Measurements from ENCODE around the gene UGT1A1. TPM values are rescaled to one million over a fixed set of nuclear protein-coding genes. Genes with fewer than 3 reads are reported as not detected.

Gene UGT1A1
- total RNA-seq, 1 donor from 2014 or later, result under 0.01 TPM

DNA sequence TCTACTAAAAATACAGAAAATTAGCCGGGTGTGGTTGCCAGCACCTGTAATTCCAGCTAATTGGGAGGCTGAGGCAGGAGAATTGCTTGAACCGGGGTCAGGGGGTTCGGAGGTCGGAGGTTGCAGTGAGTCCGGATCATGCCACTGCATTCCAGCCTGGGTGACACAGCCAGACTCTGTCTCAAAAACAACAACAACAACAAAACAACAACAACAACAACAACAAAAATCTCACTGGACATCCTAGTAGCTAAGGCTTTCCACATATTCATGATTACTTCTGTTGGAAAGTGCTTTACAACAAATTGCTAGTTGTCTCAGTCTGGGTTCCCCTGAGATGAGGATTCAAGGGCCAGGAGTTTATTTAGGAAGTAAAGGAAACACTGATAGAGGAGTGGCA lies 13.8 kb downstream of the UGT1A1 start:
- peaks cover 3% of the 10 kb centered on the region for H3K36me3 ChIP-seq (ENCODE audit: control insufficient read depth, insufficient read depth, low read length)
- no peaks in the 10 kb centered on the region for H3K27me3 ChIP-seq (ENCODE audit: control insufficient read depth, insufficient read depth, low read length)
- DNase-seq (ENCODE audit: low read depth), result no peak
- TF ChIP-seq, protein P1, sequence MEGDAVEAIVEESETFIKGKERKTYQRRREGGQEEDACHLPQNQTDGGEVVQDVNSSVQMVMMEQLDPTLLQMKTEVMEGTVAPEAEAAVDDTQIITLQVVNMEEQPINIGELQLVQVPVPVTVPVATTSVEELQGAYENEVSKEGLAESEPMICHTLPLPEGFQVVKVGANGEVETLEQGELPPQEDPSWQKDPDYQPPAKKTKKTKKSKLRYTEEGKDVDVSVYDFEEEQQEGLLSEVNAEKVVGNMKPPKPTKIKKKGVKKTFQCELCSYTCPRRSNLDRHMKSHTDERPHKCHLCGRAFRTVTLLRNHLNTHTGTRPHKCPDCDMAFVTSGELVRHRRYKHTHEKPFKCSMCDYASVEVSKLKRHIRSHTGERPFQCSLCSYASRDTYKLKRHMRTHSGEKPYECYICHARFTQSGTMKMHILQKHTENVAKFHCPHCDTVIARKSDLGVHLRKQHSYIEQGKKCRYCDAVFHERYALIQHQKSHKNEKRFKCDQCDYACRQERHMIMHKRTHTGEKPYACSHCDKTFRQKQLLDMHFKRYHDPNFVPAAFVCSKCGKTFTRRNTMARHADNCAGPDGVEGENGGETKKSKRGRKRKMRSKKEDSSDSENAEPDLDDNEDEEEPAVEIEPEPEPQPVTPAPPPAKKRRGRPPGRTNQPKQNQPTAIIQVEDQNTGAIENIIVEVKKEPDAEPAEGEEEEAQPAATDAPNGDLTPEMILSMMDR (IDR thresholded peaks at IDR 0.05; ENCODE audit: insufficient read depth, low read length, severe bottlenecking), result no peak
- peak; percentile 18 for FAIRE-seq
- no peak overlapping the region for H3K4me3 ChIP-seq (ENCODE audit: low read depth, low read length)

DNA sequence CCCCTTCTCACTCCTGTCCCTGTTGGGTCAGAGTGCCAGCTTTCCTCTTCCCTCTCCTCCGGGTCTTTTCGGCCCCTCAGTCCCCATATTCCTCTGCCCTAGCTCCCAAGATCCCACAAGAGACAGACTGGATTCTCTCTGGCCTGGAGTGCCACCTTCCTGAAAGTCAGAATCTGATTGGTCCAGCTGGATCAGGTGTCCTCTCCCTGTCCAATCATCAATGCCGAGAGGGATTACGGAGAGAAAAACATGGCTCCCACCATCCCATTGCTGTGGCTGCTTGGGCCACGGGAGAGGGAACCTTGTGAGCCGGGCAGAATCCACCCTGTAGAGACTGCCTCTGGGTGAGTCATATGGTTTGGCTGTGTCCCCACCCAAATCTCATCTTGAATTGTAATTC lies 15.3 kb downstream of the UGT1A1 start:
- H3K36me3 ChIP-seq (ENCODE audit: control insufficient read depth, insufficient read depth, low read length), result peaks cover 1% of the 10 kb centered on the region
- no peak for FAIRE-seq
- TF ChIP-seq, protein P1 (IDR thresholded peaks at IDR 0.05; ENCODE audit: insufficient read depth, low read length, severe bottlenecking), result no peak
- H3K27me3 ChIP-seq (ENCODE audit: control insufficient read depth, insufficient read depth, low read length), result no peaks in the 10 kb centered on the region
- DNase-seq (ENCODE audit: low read depth), result no peak
- H3K4me3 ChIP-seq (ENCODE audit: low read depth, low read length), result no peak overlapping the region

DNA sequence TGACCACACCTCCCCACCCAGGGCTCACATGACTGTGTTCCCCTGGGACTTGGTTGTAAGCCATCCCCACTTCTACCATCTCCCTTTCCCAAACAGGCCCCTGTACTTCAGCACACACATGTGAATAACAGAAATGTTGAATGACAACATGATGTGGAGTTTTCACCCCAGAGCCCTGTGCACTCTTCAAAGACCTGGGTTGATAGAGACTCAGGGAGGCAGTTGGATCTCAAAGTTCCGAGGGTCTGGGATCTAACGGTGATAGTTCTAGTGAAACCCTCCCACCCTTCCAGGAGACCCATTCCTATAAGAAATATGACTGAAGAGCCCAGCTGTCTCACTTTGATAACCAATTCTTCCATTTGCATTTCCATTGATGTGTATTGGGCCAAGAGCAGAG lies 18.0 kb downstream of the UGT1A1 start, which contains the start of gene MROH2A:
MROH2A (plus strand) TSS at position 301 of the 400 bp plus-strand sequence. CDS start 1,029 bp downstream, outside the sequence.
- Histone ChIP-seq H3K4me3 (ENCODE audit: low read depth, low read length) (no peak within 1 kb of the TSS), H3K36me3 (ENCODE audit: control insufficient read depth, insufficient read depth, low read length) (no peaks in the 10 kb centered on the region), H3K27me3 (ENCODE audit: control insufficient read depth, insufficient read depth, low read length) (no peaks in the 10 kb centered on the region)
- TF ChIP-seq, protein P1 (IDR thresholded peaks at IDR 0.05; ENCODE audit: insufficient read depth, low read length, severe bottlenecking), result no peak
- no peak for DNase-seq (ENCODE audit: low read depth)
- no peak for FAIRE-seq

DNA sequence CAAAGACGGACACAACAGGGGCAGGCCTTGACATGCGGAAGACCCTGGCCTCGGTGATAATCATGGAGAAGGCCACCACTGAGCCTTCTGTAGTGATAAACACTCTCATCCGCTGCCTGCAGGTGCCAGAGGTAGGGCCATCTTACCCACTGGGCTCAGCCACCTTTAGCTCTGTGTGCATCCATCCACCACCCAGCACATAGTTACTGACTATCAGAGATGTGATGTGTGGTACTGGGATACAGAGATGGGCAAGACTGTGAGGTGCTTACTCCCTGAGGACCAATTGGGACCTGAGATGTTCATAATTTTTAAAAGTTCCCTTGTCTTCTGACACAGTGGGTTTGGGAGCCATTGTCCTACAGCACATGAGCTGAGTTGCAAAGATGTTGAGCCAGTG lies 19.7 kb downstream of the UGT1A1 start:
- Histone ChIP-seq H3K27me3 (ENCODE audit: control insufficient read depth, insufficient read depth, low read length) (no peaks in the 10 kb centered on the region), H3K4me3 (ENCODE audit: low read depth, low read length) (no peak overlapping the region), H3K36me3 (ENCODE audit: control insufficient read depth, insufficient read depth, low read length) (no peaks in the 10 kb centered on the region)
- no peak for DNase-seq (ENCODE audit: low read depth)
- FAIRE-seq, result peak; percentile 18
- TF ChIP-seq, protein P1 (IDR thresholded peaks at IDR 0.05; ENCODE audit: insufficient read depth, low read length, severe bottlenecking), result no peak

DNA sequence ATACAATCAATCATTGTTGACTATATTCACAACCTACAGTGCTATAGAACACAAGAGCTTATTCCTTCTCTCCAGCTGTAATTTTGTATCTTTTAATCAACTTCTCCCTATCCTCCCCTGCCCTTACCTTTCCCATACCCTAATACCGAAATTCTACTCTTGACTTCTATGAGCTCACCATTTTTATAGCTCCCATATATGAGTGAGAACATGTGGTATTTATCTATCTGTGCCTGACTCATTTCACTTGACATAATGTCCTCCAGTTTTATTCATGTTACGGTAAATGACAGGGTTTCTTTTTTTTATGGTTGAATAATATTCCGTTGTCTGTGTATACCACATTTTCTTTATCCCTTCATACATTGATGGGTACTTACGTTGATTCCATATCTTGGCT lies 20.7 kb downstream of the UGT1A1 start:
- Histone ChIP-seq H3K4me3 (ENCODE audit: low read depth, low read length) (no peak overlapping the region), H3K36me3 (ENCODE audit: control insufficient read depth, insufficient read depth, low read length) (no peaks in the 10 kb centered on the region), H3K27me3 (ENCODE audit: control insufficient read depth, insufficient read depth, low read length) (no peaks in the 10 kb centered on the region)
- no peak for FAIRE-seq
- DNase-seq (ENCODE audit: low read depth), result no peak
- TF ChIP-seq, protein P1 (IDR thresholded peaks at IDR 0.05; ENCODE audit: insufficient read depth, low read length, severe bottlenecking), result no peak

DNA sequence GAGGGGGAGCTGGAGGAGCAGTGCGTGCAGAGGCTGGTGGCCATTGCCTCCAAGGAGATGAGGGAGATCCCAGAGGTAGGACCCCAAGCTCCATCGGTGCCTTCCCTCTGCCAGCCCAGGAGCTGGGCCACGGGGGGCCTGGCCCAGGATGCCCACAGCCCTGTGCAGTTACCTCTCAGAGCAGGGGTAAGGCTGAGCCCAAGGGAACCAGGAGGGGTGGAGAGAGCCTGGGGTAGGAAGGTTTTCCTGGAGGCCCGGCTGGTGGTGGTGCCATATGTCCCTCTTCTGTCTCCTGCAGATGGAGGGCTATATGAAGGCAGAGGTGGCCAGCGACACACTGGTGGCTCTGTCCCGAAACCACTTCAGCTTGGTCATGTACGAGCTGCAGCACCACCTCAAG lies 29.5 kb downstream of the UGT1A1 start:
- Histone ChIP-seq H3K27me3 (ENCODE audit: control insufficient read depth, insufficient read depth, low read length) (no peaks in the 10 kb centered on the region), H3K4me3 (ENCODE audit: low read depth, low read length) (no peak overlapping the region), H3K36me3 (ENCODE audit: control insufficient read depth, insufficient read depth, low read length) (no peaks in the 10 kb centered on the region)
- DNase-seq (ENCODE audit: low read depth), result no peak
- TF ChIP-seq, protein P1 (IDR thresholded peaks at IDR 0.05; ENCODE audit: insufficient read depth, low read length, severe bottlenecking), result no peak
- FAIRE-seq, result no peak

Measured in bronchial epithelial cell (primary cell).